ENCODE data around the gene MYO9A. TPM values are rescaled to one million over a fixed set of nuclear protein-coding genes. Genes with fewer than 3 reads are reported as not detected.
"Not testable (repeated sequence)": the region's sequence is repeated elsewhere in the genome, so short reads cannot be mapped to it uniquely, and the experiment has no call there.

The MYO9A gene
- total RNA-seq, 2 experiments from 2014 or later, result 18.0 to 18.8 TPM

- CTCF ChIA-PET, result no interaction called here
- POLR2A ChIA-PET, result no interaction called here
Measured at GRCh38 chr15:72057548-72058091, 60.3 kb downstream of the MYO9A start.

- POLR2A ChIA-PET, result not testable (repeated sequence)
Measured at GRCh38 chr15:72056217-72056616, 61.7 kb downstream of the MYO9A start.

GRCh38 chr15:72053297-72053696 lies 64.7 kb downstream of the MYO9A start:
- POLR2A ChIA-PET, result not testable (repeated sequence)
- CTCF ChIA-PET, result interaction anchor here (0.6 kb wide), 1 partner anchor 52 kb away, joined by 4 read pairs; no protein-coding TSS in a partner anchor

More at GRCh38 chr15:72056217-72056616, 61.7 kb downstream of the MYO9A start:
- CTCF ChIA-PET, result not testable (repeated sequence)

GRCh38 chr15:72050700-72051099 lies 67.2 kb downstream of the MYO9A start:
- ChIA-PET POLR2A (no interaction called here), CTCF (no interaction called here)

GRCh38 chr15:72047020-72047419 lies 70.9 kb downstream of the MYO9A start:
- CTCF ChIA-PET, result no interaction called here
- POLR2A ChIA-PET, result no interaction called here

- POLR2A ChIA-PET, result no interaction called here
Measured at GRCh38 chr15:72044956-72045355, 73.0 kb downstream of the MYO9A start.

GRCh38 chr15:72042865-72043264 lies 75.1 kb downstream of the MYO9A start:
- ChIA-PET POLR2A (interaction anchor here (0.6 kb wide), 1 partner anchor 290 kb away, joined by 3 read pairs; no protein-coding TSS in a partner anchor), CTCF (no interaction called here)

More at GRCh38 chr15:72044956-72045355, 73.0 kb downstream of the MYO9A start:
- CTCF ChIA-PET, result no interaction called here

GRCh38 chr15:72042054-72042453 lies 75.9 kb downstream of the MYO9A start:
- CTCF ChIA-PET, result no interaction called here
- POLR2A ChIA-PET, result no interaction called here

GRCh38 chr15:72037321-72037720 lies 80.6 kb downstream of the MYO9A start:
- CTCF ChIA-PET, result interaction anchor here (0.6 kb wide), 1 partner anchor 119 kb away, joined by 3 read pairs; no protein-coding TSS in a partner anchor
- POLR2A ChIA-PET, result no interaction called here

GRCh38 chr15:72034859-72035650 lies 82.9 kb downstream of the MYO9A start:
- CTCF ChIA-PET, result no interaction called here

GRCh38 chr15:72034351-72034750 lies 83.6 kb downstream of the MYO9A start:
- ChIA-PET CTCF (no interaction called here), POLR2A (no interaction called here)

More at GRCh38 chr15:72034859-72035650, 82.9 kb downstream of the MYO9A start:
- POLR2A ChIA-PET, result no interaction called here

- POLR2A ChIA-PET, result no interaction called here
- CTCF ChIA-PET, result no interaction called here
Measured at GRCh38 chr15:72033711-72034110, 84.2 kb downstream of the MYO9A start.

- ChIA-PET CTCF (no interaction called here), POLR2A (no interaction called here)
Measured at GRCh38 chr15:72033285-72033684, 84.7 kb downstream of the MYO9A start.

- ChIA-PET POLR2A (interaction anchor here (0.6 kb wide), 1 partner anchor 206 kb away, joined by 11 read pairs; no protein-coding TSS in a partner anchor), CTCF (no interaction called here)
Measured at GRCh38 chr15:72021604-72022003, 96.3 kb downstream of the MYO9A start.

GRCh38 chr15:72020799-72021198 lies 97.2 kb downstream of the MYO9A start:
- CTCF ChIA-PET, result no interaction called here
- POLR2A ChIA-PET, result no interaction called here

GRCh38 chr15:72014555-72014954 lies 103.4 kb downstream of the MYO9A start:
- POLR2A ChIA-PET, CTCF ChIA-PET: not testable (repeated sequence)

GRCh38 chr15:72013703-72014102 lies 104.2 kb downstream of the MYO9A start:
- CTCF ChIA-PET, result no interaction called here
- POLR2A ChIA-PET, result no interaction called here

GRCh38 chr15:72011302-72011942 lies 106.5 kb downstream of the MYO9A start:
- CTCF ChIA-PET, result interaction anchor here (1.4 kb wide), 1 partner anchor 20 kb away, joined by 3 read pairs; no protein-coding TSS in a partner anchor
- POLR2A ChIA-PET, result no interaction called here

GRCh38 chr15:72009222-72009621 lies 108.7 kb downstream of the MYO9A start:
- ChIA-PET CTCF (no interaction called here), POLR2A (no interaction called here)

- CTCF ChIA-PET, result no interaction called here
- POLR2A ChIA-PET, result no interaction called here
Measured at GRCh38 chr15:72006382-72006781, 111.6 kb downstream of the MYO9A start.

- CTCF ChIA-PET, result interaction anchor here (0.5 kb wide), 1 partner anchor 18 kb away, joined by 3 read pairs; no protein-coding TSS in a partner anchor
- POLR2A ChIA-PET, result no interaction called here
Measured at GRCh38 chr15:72005483-72005882, 112.5 kb downstream of the MYO9A start.

Data from activated CD8-positive, alpha-beta memory T cell treated with anti-CD3 and anti-CD28 coated beads for 36 hours (primary cell).